NCI-H2081 treated with DMSO at 0.1 percent for 48 hours (cell line): ENCODE results near the gene PRDM13.
"Not testable (repeated sequence)": the region's sequence is repeated elsewhere in the genome, so short reads cannot be mapped to it uniquely, and the experiment has no call there.

Source experiments
- DNase-seq: peaks from one replicate; lab custom pipeline; 2025; lab: John Stamatoyannopoulos, UW

The PRDM13 gene

DNA sequence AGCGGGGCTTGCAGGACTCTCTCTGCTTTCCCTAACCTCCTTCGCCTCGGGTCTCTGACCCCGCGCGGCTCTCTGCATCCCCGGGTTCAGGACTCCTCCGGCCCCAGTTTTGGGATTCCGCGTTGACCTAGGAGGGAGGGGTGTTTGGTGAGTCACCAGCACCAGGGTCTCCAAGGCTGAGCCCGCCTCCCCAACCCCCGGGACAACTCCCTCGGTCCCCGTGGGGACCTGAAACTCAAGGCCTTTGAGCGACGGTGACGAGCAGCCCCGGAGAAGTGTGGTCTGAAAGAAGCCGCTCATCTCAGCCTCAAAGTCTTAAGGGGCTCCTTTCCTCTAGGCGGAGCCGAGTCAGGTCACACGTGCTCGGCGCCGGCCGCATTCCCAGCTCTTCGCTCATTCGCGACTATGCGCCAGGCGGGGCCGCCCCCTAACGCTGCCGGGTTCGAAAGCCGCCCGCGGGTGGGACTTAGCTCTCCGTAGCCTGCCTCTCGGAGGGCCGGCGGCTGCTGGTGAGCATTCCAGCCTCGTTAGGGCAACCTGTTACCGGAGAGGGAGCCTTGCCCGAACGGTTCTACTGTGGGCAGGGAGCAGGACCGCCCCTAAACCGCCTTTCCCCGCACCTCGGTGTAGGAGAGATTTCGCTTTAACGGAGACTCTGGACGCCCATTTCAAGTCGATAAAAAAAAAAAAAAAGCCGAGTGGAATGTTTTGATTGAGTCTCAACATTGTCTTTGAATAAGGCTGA is 3.0 kb upstream of the PRDM13 start:
- DNase-seq = no peak

DNA sequence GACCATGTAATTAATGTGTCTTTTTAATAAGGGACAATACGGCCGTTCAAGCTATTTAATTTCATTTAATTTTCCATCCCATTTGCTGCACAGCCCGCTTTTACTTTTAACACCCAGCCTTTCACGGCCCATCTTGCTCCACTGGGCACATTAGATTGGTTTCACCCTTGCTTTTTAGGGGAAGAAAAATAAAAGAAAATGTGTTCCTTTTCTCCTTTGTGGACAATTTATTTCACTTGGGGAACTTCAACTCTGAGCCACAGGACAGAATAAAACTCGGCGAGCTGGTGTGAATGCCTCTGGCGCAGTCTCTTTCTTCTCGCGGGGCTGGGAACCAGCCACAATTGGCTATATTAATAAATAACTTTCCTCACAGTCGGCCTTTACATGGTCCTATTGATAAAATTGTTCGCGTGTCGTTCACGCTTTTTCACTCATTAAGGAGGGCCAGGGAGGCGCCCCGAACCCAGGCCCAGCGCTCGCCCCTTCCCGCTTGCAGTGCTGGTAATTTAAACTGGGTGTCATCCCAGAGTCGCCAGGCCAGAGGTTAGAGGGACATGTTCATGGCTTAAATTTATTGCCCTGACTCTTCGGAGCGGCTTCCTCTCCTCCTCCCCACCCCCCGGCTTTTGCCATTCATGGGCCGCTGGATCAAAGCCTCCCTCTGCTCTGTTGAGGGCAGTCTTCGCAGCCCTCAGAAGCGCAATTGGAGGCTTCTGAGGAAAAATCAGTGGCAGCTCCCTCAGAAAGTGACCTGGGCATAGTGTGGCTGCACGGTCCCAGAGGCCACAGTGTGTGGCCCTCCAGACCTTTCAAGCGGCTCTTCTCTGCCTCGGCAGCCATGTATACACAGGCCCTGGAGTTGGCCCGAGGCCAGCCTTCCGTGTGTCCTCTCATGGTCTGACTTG is 2.2 kb upstream of the PRDM13 start:
- DNase-seq = no peak

DNA sequence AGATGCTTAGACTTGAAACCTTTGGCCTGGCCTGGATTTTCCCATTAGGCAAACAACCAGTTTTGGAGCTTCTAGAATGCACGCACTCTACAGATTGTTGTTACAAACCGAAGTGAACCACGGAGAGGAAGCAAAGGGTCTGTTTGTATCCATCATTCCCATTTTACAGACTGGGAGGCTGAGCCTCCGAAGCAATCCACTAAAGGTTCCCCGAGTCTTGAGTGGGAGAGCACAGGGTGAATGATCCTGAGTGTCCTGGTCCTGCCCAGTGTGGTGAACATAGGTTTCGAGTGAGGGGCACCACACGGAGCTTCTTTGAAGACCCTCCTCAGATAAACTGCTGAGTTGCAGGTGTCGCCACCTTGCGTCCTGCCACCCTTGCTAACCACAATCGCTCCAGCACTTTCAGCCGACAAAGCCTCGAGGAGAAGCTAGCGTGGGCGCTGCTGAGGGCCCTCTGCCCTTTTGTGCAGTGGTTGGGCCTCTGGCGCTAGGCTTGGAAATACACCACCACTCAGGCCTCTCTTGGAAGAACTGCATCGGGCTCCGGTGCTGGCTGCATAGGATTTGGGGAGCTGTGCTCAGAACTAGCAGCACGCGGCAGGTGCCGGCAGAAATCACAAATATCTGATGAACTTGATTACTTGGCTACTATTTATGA is 1.4 kb upstream of the PRDM13 start:
- DNase-seq = no peak

DNA sequence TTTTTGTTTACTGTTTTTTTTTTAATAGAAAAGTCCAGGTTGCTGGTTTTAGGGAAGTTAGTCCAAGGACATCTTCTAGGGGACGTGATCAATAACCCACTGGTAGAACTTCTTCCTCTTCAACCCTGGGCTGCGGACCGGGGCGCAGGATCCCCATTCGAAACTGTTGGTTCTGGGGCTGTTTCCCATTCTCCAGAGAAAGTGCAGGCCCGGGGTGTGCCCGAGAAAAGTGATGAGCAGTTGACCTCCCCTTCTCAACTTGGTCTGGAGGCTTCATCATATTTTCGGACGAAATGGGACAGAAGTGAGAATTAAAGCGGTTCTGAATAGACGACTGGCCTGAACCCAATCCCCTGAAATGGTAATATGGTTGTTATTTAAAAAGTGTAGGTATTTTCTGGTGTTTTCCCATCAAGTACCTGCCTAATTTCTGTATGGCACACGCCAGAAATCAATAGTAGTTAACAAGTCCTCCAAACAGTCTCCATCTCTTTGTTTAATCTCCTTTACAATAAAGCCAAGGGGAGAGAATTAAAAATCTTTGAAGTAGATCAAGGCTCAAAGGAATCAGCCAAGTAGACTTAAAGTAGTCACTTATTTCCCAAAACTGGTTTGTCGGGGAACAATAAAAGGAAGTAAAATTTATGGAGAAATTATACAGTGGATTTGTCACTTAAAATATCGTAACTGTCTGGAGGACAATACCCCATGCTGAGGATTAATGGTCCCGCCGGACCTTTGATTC is 550 bp upstream of the PRDM13 start:
- no peak for DNase-seq

DNA sequence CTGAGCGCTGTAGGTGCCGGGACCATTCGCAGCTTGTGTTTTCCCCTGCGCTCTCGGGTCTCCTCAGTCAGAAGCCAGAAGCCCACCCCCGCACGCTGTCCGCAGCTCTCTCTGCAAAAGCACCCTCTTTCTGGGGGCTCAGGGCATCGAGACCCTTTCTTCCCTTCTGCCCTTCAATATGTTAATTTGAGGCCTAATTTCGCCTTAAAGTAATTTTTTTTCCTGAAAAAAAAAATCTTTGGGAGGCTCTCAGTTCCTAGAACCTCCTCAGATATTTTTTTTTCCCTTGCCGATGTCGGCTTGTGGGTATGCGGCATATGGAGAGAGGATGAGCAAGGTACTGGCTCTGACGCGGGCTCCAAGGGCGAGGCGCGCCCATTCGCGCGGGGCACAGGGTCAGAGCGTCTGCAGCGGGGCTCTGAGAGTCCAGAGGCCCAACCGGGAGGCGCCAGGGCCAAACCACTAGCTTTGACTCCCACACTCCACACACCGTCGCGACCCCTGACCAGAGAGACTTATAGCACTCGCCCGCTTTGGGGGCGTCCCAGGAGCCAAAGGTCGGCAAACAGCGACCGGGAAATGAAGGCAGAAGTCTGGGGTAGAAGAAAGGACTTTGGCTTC is 893 bp downstream of the PRDM13 start:
- no peak for DNase-seq

DNA sequence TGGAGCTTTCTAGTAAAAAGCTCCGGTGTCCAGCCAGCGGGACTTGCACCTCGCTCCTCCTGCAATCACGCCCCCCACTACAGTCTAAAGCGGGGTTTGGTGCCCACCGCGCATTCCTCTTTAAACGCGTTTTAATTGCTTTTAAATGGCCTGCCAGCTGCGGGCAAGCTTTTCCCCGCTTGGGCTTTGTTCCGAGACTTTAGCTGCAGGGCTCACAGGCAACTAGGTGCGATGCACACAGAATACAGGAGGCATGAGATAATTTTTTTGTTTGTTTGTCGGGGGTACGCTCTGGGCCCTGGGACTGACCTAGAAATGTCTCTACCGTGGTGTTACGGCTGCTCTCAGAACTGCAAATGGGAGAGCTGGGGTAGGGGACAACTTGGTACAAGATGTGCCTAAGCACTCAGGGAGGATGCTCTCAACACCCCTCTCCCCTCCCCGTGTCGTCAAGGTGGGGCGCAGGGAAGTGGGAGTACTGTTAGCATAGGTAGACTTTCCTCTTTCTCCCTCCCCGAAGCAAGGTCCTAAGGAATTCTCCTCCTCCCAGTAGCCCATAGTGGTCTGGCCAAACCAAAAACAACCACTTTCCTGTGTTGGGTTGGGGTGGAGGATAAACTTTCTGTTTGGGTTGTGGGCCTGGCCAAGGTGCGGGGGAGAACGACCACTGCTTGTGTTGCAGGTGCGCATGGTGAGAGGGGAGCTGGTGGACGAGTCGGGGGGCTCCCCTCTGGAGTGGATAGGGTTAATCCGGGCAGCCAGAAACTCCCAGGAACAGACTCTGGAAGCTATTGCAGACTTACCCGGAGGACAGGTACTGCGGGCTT is 1.6 kb downstream of the PRDM13 start:
- DNase-seq = no peak

DNA sequence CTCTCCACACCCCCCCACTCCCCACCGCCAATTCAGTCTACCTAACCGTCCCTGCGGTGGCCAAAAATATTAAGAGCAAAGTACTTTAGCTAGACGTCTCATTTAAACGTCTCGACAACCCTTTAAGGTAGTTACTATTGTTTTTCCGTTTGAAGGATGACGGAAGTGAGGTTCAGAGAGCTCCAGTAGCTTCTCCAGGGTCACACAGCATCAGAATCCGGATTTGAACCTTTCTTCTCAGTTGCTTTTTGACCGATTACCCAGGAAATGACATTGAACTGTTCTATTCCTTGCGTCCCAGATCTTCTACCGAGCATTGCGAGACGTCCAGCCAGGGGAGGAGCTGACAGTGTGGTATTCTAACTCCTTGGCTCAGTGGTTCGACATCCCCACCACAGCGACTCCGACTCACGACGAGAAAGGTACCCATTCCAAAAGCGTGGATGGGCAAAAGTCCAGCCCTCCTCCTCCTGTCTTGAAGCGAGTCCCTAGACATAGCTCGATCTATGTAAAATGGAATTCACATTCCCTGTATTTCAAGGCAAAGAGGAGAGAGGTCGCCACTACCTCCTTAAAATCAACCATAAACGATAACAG is 2.4 kb downstream of the PRDM13 start:
- no peak for DNase-seq

DNA sequence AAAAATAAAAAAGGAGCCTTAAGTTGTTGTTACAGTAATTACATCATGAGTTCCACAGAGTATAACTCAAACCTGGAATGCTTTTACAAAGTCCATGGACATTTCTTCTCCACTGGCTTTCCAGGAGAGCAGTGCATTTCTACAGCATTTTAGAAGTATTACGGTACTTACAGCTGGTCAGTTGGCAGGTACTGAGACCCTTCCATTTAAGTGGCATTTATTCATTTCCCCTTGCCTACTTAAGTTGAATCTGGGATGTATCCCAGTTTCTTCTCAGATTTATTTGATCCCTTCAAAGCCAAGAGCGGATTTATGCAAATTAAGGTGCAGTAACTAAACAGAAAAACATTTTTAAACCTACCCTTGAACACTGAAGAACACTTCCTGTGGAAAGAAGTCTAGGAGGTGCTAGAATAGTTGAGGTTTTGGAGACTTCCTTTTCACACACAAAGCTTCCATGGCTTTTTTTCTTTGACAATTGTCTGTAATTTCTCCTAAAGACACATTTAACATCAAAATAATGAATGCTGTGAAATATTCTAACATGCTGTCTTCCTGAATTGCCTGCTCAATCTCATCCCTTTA is 3.4 kb downstream of the PRDM13 start:
- no peak for DNase-seq

DNA sequence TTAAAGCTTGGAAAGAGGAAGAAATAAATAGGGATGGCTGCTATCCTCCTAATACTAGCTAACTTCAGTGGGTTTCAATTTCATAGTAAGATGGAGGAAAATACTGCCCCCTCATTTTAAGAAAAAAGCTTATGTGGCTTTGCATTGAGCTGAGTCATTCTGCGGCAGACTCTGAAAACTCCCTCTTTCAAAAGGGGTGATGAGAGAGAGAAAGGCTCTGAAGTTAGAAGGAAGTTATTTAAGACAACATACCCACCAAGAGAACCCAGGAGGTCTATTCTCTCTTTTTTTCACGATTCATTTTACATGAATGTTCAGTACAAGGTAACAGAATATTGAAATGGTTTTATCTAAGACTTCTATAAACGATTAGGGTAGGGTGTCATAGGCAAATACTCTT is 4.5 kb downstream of the PRDM13 start:
- no peak for DNase-seq

DNA sequence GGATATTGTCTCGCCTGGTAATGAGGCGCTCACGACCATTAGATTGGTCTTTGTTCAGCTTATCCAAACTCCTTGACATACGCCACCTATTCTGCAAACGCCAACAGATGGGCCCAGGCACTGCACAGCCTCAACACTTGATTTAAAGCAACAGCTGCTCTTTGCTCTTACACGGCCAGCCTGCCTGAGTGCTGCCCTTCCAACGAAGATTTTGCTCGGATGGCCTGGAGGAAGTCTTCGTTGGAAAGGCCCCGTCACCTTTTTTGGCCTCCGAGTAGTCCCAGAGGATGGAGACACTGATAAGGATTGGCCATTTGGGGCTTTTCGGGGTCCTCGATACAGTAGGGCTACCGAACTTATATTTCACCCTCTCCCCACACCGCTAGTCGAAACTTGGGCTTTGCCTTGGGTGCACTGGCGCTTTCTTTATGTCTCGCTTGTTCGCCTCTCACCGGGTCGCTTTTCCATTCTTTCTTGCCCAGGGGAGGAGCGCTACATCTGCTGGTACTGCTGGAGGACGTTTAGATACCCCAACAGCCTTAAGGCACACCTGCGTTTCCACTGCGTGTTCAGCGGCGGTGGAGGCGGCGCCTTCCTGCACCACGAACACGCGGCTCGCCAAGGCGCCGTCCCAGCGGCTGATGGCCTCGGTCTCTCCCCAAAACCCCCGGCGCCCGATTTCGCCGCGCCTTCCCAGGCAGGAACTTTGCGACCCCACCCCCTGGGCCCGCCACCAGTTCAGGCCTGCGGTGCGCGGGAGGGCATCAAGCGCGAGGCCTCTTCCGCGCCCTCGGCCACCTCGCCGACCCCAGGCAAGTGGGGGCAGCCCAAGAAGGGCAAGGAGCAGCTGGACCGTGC is 6.1 kb downstream of the PRDM13 start:
- DNase-seq = no peak

DNA sequence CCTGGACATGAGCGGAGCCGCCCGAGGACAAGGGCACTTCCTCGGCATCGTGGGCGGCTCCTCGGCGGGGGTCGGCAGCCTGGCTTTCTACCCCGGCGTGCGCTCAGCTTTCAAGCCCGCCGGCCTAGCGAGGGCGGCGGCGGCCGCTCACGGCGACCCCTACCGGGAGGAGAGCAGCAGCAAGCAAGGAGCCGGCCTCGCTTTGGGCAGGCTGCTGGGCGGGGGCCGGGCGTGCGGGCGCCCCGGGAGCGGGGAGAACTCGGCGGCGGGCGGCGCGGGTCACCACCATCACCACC is 6.7 kb downstream of the PRDM13 start:
- no peak for DNase-seq

DNA sequence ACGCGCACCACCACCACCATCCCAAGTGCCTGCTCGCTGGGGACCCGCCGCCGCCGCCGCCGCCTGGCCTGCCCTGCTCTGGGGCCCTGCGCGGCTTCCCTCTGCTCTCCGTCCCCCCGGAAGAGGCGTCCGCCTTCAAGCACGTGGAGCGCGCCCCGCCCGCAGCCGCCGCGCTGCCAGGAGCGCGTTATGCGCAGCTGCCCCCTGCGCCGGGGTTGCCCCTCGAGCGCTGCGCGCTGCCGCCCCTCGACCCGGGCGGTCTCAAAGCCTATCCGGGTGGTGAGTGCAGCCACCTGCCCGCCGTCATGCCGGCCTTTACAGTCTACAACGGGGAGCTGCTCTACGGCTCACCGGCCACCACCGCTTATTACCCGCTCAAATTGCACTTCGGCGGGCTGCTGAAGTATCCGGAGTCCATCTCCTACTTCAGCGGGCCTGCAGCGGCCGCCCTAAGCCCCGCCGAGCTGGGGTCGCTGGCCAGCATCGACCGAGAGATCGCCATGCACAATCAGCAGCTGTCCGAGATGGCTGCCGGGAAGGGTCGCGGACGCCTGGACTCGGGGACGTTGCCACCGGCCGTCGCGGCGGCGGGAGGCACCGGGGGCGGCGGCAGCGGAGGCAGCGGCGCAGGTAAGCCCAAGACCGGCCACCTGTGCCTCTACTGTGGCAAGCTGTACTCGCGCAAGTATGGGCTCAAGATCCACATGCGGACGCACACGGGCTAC is 7.2 kb downstream of the PRDM13 start:
- no peak for DNase-seq

DNA sequence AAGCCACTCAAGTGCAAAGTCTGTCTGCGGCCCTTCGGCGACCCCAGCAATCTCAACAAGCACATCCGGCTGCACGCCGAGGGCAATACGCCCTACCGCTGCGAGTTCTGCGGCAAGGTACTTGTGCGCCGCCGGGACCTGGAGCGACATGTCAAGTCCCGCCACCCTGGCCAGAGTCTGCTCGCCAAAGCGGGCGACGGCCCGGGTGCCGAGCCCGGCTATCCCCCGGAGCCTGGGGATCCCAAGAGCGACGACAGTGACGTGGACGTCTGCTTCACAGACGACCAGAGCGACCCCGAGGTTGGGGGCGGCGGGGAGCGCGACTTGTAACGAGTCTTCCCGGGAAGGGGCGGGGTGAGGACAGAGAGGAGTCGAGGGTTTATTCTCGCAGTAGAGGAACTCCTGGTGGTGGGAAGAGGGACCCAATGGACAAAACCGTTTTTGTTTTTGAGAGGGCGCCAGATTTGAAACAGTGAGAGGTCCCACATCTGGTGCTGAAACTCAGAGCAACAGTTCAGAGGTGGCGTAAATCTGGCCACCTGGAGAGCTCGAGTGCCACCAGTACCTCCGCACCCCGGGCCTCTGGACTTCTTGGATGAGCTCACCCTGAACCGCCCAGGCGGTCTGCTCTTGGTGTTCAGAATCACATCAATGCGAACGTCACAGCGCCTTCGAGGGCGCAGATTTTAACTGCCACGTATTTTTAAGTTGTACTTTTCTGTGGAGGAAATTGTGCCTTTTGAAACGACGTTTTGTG is 8.0 kb downstream of the PRDM13 start:
- DNase-seq = no peak

DNA sequence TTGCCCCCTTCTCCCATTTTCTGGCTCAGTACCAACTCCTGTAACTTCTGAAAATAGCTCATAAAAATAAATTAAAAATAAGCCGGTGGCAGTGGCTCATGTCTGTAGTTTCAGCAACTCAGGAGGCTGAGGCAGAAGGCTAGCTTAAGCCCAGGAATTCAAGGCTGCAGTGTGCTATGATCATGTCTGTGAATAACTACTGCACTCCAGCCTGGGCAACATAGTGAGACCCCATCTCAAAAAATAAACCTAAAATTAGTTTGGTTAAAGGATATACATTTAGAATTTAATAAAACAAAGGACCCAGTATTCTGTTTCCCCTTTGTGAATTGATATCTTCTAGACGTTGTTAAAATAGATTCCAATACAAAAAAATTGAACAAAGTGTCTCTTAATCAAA is 10.5 kb downstream of the PRDM13 start:
- no peak for DNase-seq

DNA sequence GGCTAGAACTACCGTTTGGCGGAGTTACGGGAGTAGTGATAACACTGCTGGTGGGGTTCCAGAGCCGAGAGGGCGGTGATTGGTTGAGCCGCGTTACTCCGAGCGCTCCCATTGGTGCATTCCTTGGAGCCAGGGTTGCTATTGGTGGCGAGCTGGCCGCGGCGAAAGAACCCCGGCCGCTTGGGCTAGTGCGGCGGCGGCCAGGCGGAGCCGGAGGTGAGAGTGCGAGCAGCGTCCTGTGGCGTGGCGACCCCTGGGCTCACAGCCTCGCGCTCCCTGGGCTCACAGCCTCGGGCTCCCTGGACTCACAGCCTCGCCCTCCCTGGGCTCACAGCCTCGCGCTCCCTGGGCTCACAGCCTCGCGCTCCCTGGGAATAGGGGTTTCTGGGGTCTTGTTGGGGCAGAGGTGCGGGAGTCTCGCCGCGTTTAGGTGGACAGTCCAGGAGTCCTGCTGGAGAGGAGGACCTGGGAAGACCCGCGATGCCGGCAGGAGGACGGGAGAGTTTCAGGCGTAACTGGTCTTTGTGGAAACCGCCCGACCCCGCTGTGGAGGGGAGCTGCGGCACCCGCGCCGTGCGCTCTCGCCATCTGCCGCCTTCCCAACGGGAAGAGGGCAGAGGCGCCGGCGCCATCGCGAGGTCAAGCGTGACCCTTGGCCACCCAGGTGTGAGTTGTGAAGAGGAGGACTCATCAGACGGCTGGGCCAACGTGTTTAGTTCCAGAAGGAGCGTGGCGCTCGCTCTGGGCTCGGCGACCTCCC is 12.2 kb downstream of the PRDM13 start:
- no peak for DNase-seq

DNA sequence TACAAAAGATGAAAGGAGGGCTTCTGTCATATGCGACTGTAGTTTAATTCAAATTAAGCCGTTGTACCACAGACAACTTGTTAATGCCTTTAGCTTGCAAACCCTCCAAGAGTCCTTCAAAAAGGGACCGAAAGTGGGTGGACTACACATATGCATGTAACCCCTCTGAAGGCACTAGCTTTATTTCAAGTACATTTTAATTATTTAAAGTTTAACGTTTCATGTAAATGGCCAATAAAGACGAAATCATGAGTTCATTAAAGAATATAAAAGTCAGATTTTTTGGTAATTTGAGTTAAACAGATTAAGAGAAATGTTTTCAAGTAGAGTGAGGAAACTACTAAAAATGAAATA is 12.8 kb downstream of the PRDM13 start:
- DNase-seq = no peak

DNA sequence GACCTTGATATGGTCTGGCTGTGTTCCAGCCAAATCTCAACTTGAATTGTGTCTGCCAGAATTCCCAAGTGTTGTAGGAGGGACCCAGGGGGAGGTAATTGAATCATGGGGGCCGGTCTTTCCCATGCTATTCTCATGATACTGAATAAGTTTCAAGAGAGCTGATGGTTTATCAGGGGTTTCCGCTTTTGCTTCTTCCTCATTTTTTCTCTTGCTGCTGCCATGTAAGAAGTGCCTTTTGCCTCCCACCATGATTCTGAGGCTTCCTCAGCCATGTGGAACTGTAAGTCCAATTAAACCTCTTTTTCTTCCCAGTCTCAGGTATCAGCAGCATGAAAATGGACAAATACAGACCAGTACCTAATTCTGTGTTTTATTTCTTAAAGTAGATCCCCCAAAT is 15.4 kb downstream of the PRDM13 start:
- not testable (repeated sequence) for DNase-seq
